Astrocyte of the spinal cord (primary cell): ENCODE measurements around the gene SNAPC1.

Experiments
- DNase-seq: peaks from one replicate; pipeline ENCODE4 v3.0.0; 2011; ENCODE audit warnings: low read depth, low spot score
- H3K4me3 ChIP-seq: 2 replicates; pipeline ENCODE4 v1.5.1; 2011; ENCODE audit warnings: low read depth, mild to moderate bottlenecking, low read length, moderate library complexity
- in situ Hi-C: cut with HindIII; loops from 2 replicates; pipeline ENCODE4 v1.10.0; 2017; ENCODE audit warnings: low sequenced_read_pairs
- TF ChIP-seq, protein P1 (sequence below): IDR thresholded peaks from 2 replicates; pipeline ENCODE4 v1.5.1; 2012; ENCODE audit warnings: low read depth, mild to moderate bottlenecking, low read length, inconsistent platforms

The SNAPC1 gene

GRCh38 chr14:61720294-61720661, 41.9 kb upstream of the SNAPC1 start:
- in situ Hi-C loops, result no loop called here

DNA sequence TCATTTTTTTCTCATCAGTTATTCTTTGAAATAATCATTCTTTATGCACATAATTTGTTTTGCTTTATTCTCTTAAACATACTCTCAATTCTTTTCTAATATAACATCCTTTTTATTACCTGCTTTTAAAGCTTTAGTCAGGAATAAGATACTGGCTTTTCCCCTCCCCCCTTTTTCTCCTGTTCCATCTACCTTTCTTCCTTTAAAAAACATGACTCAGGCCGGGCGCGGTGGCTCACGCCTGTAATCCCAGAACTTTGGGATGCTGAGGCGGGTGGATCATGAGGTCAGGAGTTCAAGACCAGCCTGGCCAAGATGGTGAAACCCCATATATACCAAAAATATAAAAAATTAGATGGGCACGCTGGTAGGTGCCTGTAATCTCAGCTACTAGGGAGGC, 41.5 kb upstream of the SNAPC1 start:
- in situ Hi-C loops, result no loop called here
- no peak overlapping the region for H3K4me3 ChIP-seq
- TF ChIP-seq, protein P1, sequence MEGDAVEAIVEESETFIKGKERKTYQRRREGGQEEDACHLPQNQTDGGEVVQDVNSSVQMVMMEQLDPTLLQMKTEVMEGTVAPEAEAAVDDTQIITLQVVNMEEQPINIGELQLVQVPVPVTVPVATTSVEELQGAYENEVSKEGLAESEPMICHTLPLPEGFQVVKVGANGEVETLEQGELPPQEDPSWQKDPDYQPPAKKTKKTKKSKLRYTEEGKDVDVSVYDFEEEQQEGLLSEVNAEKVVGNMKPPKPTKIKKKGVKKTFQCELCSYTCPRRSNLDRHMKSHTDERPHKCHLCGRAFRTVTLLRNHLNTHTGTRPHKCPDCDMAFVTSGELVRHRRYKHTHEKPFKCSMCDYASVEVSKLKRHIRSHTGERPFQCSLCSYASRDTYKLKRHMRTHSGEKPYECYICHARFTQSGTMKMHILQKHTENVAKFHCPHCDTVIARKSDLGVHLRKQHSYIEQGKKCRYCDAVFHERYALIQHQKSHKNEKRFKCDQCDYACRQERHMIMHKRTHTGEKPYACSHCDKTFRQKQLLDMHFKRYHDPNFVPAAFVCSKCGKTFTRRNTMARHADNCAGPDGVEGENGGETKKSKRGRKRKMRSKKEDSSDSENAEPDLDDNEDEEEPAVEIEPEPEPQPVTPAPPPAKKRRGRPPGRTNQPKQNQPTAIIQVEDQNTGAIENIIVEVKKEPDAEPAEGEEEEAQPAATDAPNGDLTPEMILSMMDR, result no peak
- DNase-seq, result no peak

More at GRCh38 chr14:61720294-61720661, 41.9 kb upstream of the SNAPC1 start:
- TF ChIP-seq, protein P1, result no peak
- no peak for DNase-seq
- H3K4me3 ChIP-seq, result no peak overlapping the region

- H3K4me3 ChIP-seq, result no peak overlapping the region
- TF ChIP-seq, protein P1, result no peak
- in situ Hi-C loops, result no loop called here
- DNase-seq, result no peak
Measured at GRCh38 chr14:61724133-61724532, 38.1 kb upstream of the SNAPC1 start.

- in situ Hi-C loops, result no loop called here
- DNase-seq, result no peak
- TF ChIP-seq, protein P1, result no peak
- no peak overlapping the region for H3K4me3 ChIP-seq
Measured at GRCh38 chr14:61726778-61727658, 35.2 kb upstream of the SNAPC1 start.

DNA sequence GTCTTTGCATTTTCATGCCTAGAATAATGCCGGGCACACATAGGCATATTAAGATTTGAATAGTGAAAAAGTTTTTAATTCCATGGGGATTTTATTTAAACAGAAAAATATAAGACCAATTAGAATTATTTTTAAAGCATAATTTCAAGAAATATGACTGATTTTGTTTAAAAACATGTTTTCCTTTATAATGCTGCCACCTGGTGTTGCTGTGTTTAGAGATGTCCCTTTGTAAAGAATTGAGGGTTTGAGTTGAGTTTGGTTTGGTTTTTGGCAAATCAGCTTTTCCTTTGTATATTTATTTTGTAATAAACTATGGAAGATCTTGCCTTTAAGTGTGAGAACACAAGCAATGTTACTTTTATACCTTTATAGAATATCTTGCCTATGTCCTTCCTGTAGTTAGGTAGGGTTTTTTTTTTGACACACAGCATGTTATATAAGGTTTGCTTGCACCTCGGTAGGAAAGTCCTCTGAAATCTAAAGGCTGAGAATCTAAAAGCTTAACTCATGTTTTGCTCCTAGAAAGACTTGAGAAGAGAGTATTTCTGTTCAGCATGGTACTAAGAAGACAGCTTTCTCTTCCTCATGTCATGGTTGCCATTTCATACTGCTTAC, 31.4 kb upstream of the SNAPC1 start:
- in situ Hi-C loops, result no loop called here
- TF ChIP-seq, protein P1, result no peak
- no peak for DNase-seq
- H3K4me3 ChIP-seq, result no peak overlapping the region

DNA sequence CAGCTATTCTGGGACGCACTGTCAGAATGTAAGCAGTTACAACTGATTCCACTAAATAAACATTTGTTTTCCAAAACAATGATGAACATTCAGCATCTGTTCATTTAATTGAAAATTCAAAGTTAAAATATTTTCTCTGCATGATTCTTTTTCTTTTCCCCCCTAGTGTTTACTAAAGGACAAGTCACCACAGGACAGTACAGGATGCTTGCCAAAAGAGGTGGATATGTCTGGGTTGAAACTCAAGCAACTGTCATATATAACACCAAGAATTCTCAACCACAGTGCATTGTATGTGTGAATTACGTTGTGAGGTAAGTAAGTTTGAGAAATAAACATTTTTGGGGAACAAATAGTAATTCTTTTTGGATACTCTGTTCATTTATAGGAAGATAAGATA, 28.2 kb upstream of the SNAPC1 start:
- H3K4me3 ChIP-seq, result no peak overlapping the region
- TF ChIP-seq, protein P1, result no peak
- in situ Hi-C loops, result no loop called here

More for the DNA sequence above, 28.2 kb upstream of the SNAPC1 start:
- no peak for DNase-seq
